HG03159 (cell line): Measurements from ENCODE around the gene BRINP3.
"Not testable (repeated sequence)": the region's sequence is repeated elsewhere in the genome, so short reads cannot be mapped to it uniquely, and the experiment has no call there.

Experiments
- ATAC-seq: cut with Tn5 transposase; IDR thresholded peaks from one replicate; pipeline ENCODE4 v1.9.1; 2021; ENCODE audit warnings: mild to moderate bottlenecking, moderate library complexity; ENCODE audit not compliant: unreplicated experiment

Gene BRINP3

GRCh38 chr1:190126728-190127127 is 350.9 kb downstream of the BRINP3 start:
- no peak for ATAC-seq

GRCh38 chr1:190124068-190124467 is 353.6 kb downstream of the BRINP3 start:
- no peak for ATAC-seq

- not testable (repeated sequence) for ATAC-seq
Observed at GRCh38 chr1:190120564-190120963, 357.1 kb downstream of the BRINP3 start.

GRCh38 chr1:190119683-190120082 is 358.0 kb downstream of the BRINP3 start:
- no peak for ATAC-seq

- ATAC-seq, result no peak
Observed at GRCh38 chr1:190116921-190117320, 360.7 kb downstream of the BRINP3 start.

- ATAC-seq, result no peak
Observed at GRCh38 chr1:190104961-190105360, 372.7 kb downstream of the BRINP3 start.

GRCh38 chr1:190102757-190103326 is 374.8 kb downstream of the BRINP3 start:
- no peak for ATAC-seq

GRCh38 chr1:190101756-190102155 is 375.9 kb downstream of the BRINP3 start:
- no peak for ATAC-seq

- no peak for ATAC-seq
Observed at GRCh38 chr1:190098756-190099155, 378.9 kb downstream of the BRINP3 start.

GRCh38 chr1:190098107-190098506 is 379.6 kb downstream of the BRINP3 start:
- ATAC-seq, result no peak

- no peak for ATAC-seq
Observed at GRCh38 chr1:190095596-190095995, 382.1 kb downstream of the BRINP3 start.

- no peak for ATAC-seq
Observed at GRCh38 chr1:190084552-190084951, 393.1 kb downstream of the BRINP3 start.

- no peak for ATAC-seq
Observed at GRCh38 chr1:190068304-190068703, 409.4 kb downstream of the BRINP3 start.

GRCh38 chr1:190067592-190067991 is 410.1 kb downstream of the BRINP3 start:
- no peak for ATAC-seq

GRCh38 chr1:190066011-190066410 is 411.7 kb downstream of the BRINP3 start:
- ATAC-seq, result no peak

GRCh38 chr1:190049314-190049713 is 428.4 kb downstream of the BRINP3 start:
- no peak for ATAC-seq
